GM21737 (cell line): ENCODE measurements around the gene OR4F15.
"Not testable (repeated sequence)": the region's sequence is repeated elsewhere in the genome, so short reads cannot be mapped to it uniquely, and the experiment has no call there.

ENCODE experiments used
- ATAC-seq: cut with Tn5 transposase; IDR thresholded peaks from one replicate; pipeline ENCODE4 v1.9.1; 2021; ENCODE audit warnings: mild to moderate bottlenecking, moderate library complexity; ENCODE audit not compliant: unreplicated experiment

Gene OR4F15, protein sequence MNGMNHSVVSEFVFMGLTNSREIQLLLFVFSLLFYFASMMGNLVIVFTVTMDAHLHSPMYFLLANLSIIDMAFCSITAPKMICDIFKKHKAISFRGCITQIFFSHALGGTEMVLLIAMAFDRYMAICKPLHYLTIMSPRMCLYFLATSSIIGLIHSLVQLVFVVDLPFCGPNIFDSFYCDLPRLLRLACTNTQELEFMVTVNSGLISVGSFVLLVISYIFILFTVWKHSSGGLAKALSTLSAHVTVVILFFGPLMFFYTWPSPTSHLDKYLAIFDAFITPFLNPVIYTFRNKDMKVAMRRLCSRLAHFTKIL

DNA sequence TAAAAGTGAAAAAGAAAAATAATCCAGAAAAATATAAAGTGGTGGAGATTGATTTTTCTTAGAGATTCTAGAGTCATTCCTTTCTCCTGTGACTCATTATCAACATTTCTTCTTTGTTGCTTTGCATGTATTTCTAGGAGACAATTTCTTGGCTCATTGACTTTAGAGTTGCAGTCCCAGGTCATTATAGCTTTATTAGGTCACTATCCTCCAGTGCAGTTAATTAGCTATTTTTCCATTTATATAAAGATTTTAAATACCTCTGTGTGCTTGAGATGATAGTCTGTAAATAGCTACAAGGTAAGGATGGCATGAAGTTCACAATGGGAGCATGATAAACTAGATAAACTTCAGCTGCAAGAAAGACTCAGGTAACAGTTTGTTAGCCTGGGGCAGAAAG lies at the start of gene OR4F15:
Gene OR4F15 (plus strand): TSS at position 301 of the 400 bp plus-strand sequence. CDS start 5,985 bp downstream, outside the sequence.
- ATAC-seq: no peak

DNA sequence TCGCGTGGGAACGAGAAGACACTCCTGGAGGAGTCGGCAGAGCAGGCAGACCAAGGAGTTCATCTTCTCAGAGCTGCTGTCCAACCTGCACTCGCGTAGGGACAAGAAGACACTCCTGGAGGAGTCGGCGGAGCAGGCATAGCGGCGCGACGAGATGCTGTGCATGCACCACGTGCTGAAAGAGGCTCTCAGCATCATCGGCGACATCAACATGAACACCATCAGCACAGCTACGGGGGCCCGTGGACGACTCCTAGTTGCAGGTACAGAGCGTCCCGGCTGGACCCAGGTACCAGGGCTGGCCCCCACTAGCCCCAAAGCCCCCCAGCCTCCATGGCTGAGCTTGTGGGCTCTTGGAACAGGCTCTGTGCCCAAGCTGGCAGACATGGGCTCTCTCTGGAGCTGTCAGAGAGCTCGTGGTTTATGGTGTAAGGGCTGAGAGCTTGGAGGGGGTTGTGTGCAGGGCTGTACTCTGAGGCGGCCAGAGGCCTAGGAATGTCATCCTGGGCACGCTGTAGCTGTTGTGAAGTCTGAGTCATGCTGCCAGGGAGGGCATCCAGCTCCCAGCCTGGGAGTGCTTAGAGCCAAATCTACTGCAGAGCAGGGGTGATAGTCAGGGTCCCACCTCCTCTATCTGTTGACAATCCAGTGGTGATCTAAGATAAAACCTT lies 47.2 kb upstream of the OR4F15 start:
- not testable (repeated sequence) for ATAC-seq

DNA sequence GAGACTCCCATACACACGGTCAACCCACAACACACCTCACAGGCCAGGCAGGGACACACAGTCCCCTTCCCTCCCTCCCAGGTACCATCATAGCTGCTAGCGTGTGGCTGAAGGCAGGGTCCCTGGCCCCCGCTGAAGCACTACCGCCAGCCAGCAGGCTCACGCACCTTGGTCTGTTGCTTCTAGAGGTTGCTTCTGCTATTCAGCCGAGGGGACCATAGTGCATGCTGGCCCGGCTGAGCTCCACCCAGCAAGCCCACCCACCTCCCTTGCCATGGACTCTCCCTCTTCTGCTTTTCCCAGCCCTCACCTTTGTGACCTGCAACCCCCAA lies 46.7 kb upstream of the OR4F15 start:
- not testable (repeated sequence) for ATAC-seq

DNA sequence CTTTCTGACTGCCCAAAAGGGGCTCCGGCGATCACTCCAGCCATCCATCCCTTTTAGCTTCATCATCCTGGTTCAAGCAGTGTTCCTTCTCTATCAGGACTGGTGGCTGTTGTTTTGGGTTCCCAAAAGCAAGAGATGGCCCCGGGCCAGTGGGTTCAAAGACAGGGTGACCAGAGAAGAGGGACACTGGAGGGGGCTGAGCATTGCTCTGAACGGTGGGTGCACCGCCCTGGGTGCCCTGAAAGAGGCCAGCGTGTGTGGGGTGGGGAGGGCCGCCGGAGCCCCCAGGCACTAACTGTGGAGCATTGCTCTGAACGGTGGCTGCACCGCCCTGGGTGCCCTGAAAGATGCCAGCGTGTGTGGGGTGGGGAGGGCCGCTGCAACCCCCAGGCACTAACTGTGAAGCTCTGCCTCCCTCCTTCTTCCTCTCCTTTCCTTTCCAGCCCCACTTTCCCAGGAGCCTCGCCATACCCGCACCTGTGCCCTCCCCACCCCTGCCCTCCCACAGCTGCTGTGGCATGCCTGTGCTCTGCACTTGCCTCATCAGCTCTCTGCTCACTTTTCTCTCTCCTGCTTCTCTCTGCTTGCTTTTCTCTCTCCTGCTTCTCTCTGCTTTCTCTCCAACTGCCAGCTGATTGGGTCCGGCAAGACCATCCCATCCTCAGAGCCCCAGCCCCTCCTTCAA lies 46.1 kb upstream of the OR4F15 start:
- no peak for ATAC-seq

DNA sequence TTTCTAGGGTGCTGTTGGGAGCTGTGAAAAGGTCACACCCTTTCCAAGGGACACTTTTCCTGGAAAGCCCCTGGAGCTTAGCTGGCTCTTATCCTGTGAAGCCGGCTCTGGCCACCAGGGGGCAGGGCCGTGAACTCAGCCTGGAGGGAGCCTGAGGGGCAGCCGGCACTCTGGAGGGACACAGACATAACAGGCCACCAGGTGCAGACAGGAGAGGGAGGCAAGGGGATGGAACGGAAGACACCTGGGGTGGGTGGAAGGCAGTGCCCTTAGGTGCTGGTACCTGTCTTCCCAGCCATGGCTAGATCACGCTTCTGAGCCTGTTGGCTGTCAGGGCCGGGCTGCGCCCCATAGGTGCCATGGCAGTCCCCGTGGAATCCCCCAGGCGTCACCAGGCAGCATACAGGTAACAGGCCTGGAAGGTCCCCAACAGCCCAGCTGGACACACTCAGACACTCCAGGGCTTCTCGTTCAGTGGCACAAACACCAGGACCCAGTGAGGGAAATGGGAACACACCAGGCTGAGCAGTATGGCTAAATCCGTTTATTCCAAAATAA lies 44.8 kb upstream of the OR4F15 start:
- not testable (repeated sequence) for ATAC-seq

DNA sequence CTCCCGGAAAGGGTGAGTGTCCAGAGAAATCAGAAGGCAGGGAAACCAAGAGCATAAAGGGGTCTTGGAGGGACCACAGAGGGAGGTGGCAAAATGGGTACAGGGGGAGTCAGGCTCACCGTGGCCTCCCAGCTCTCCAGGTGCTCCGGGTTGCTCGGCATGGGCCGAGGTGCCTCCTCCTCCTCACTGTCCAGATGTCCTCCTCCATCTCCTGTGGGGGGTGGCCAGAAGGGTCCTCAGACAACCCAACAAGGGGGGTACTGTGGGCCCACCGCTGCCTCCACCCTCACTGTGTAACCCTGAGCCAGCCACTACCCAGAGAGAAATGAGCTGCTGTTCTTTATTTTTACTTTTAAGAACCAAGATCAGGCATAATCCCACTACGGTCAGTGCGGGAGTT lies 39.1 kb upstream of the OR4F15 start:
- ATAC-seq: no peak

DNA sequence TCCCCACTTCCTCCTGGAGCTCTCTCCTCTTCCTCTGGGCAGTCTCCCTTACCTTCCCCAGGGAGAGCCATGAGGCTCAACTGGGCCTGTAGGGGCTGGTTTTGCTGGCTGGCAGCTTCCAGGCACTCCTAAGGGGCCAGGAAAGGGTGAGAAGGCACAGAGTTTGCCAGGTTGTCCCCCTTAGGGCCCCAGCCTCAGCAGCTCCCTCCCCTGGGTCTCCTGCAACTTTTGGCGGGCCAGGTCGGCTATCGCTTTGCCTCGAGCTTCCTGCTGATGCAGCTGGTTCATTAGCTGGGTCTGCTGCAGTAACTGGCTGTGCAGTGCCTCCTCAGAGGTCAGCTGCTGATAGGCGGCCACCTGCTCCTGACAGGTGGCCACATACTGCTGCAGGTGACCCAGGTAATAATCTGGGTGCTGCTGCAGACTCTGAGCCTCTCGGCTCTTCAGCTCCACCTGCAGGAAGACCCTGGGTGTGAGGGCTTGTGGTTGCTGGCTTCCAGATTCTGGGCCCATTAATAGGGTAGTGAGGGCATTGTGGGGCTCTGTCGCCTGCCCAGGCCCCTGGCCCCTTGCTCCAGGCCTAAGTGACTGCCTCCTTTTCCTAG lies 38.4 kb upstream of the OR4F15 start:
- ATAC-seq: no peak

DNA sequence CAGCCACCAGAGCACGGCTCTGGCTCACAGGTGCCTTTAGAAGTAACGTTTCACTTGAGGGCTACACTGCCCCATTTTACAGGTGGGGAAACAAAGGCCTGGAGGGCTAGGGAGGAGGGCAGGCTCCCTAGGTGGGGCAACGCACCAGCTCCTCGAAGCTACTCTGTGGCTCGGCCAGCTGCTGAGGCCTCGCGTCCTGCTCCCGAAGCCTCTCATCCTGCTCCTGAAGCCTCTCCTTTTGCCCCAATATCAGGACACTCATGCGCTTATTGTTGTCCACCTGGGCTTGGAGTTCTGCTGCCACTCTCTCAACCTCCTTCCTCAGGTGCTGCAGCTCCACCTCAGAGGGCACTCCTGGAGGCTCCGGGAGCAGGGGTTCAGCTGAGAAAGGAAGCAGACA lies 36.9 kb upstream of the OR4F15 start:
- ATAC-seq: no peak

DNA sequence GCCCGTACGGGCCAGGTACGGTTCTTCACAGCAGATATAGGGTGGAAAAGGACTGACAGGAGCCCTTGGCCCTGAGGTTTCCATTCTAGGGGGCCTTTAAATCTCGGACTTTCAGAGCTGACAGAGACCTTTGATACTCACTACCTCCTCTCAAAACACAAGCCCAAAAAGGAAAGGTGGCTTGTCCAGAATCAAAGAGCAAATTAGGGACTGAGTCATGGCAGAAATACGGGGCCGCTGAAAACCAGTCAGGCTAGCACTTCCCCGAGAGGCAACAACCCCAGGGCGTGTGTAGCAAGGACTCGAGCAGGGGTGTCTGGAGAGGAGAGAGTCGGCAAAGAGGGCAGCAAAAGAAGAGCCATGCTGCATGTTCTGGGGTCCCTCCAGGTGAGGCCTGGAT lies 33.4 kb upstream of the OR4F15 start:
- ATAC-seq: not testable (repeated sequence)

DNA sequence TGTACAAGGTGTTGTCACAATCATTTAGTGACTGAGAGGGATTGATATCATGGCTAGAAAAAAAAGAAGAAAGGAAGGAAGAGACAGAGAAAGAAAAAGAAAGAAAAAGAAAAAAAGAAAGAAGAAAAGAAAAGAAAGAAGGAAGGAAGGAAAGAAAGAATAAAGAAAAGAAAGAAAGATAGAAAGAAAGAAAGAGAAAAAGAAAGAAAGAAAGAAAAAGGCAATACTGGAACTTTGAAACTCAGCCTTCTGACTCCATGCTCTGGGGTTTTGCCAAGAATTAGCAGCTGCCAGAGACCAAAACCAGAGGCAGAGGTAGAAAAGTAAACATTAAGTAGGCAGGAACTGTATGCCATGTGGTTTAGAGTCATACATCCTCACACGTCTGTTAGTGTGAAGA lies 31.8 kb upstream of the OR4F15 start:
- not testable (repeated sequence) for ATAC-seq

DNA sequence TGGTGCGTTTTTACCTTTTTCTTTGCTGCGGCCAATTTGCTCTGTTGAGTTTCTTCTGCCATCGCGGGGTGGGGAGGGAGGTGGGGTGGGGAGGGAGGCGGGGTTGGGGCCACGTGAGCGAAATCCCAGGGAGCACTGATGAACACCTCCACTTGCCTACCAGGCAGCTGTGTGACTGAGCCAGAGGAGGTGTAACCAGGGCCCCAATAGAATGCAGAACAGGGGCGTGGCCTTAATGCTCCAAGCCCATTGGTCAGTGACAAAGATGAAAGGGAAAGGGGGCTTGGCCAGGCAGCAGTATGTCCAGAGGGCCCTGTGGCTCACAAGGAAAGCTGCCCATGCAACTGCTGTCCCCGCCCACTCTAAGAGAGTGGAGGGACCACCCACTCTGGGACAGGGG lies 30.1 kb upstream of the OR4F15 start:
- no peak for ATAC-seq

DNA sequence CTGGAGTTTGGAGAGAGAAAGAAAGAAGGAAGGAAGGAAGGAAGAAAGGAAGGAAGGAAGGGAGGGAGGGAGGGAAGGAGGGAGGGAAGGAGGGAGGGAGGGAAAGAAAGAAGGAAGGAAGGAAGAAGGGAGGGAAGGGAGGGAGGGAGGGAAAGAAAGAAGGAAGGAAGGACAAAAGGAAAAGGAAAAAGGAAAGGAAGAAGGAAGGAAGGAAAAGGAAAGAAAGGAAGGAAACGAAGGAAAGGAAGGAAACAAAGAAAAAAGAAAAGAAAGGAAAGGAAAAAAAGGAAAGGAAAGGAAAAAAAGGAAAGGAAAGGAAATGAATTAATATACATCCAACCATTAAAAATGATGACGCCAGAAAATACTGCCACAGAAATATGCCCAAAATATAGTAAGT lies 27.4 kb upstream of the OR4F15 start:
- no peak for ATAC-seq

DNA sequence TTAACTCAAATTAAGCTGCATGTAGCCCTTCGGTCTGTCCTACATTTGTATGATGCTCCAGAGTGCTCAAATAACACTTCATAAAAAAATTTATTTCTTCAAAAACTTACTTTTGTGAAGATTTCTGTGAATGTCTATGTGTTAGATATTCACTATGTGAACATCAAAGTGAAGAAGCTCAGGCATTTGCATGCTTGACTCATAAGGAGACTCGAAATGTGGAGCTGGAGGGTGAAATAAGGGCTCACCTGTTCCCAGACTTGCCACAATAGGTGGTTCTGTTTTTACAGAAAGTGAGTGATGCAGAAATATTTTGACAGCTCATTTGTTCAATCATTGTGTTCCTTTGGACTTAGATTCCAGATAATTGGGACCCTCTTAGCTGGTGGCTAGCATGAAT lies 25.6 kb upstream of the OR4F15 start:
- not testable (repeated sequence) for ATAC-seq

DNA sequence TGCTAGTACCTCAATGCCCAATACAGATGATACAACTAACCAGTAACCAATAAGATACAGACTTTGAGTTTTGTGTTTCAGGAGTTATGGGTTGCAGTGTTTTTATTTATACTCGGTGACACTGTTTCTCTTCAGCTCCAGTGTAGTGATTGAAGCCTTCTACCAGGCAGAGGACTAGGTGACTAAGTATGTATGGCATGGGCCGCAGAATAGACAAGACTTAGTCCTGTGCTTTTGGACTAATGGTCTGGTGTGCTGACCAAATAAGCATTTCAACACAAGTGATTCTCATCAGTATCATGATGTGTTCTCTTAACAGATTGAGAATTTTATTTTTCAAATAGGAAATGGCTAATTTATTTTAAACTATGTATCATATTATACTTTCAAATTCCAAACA lies 24.0 kb upstream of the OR4F15 start:
- ATAC-seq: not testable (repeated sequence)

DNA sequence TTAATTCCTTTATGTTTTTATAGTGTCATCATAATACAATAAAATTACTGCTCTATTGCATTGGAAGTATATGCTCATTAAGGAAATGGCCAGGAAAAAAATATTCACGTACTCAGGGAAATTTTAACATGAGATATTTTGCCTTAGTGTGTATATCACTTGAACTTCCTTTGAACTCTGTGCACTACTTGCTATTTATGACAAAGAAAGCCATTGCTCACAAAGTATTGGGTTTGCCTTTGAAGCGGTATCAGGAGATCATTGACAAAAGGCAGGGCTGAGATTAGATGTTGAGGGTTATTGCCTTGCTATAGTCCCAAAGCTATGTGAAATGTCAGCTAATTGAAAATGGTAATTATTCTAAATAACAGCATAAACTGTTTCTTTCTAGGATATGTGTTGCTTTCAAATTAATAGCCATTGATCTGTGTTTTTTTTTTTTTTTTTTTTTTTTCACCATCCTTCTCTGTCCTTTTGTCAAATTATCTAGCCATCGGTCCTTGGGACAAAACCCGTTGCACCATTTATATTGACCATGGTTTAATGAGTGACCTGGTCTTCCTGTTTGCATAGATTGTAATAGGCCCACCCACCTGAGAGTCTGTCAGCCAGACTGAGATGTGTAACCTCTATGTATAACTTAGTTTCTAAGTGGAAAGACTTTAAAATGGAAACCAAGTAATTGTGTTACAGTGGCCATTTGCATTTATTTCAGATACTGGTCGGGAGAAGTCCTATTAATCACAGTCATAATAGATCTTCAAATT lies 23.3 kb upstream of the OR4F15 start:
- not testable (repeated sequence) for ATAC-seq

DNA sequence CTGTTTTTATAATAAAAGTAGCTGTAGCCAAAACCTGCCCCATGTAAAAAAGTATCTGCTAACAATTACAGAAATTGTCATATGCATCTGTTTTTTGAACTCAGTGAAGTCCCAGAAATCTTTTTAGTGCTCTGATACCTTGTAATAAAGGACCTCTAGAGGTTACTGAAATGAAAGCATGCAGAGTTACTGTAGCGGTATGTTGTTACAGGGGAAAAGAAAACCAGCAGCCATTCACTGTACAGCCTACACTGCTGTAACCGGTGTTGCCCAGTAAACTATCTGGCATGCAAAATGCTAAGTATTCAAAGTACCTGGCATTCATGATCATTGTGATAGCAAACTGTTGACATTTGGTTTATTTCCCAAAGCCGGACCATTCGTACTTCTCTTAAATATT lies 21.3 kb upstream of the OR4F15 start:
- not testable (repeated sequence) for ATAC-seq

DNA sequence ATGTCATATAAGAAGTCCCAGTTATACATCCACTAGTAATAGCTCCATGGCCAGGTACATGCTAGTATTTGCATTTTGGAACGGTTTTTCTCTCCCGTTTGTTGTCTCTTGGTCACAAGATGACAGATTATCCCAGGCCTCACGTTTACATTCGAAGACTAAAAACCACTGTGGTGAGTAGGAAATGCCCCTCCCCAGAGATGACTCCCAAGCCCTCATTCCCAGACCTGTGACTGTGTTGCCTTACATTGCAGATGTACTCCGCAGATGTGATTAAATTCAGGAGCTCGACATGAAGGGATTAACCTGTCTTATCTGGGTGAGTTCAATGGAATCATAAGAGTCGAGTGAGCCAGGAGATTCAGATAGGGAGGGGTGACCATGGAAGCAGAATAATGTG lies 18.0 kb upstream of the OR4F15 start:
- ATAC-seq: not testable (repeated sequence)

DNA sequence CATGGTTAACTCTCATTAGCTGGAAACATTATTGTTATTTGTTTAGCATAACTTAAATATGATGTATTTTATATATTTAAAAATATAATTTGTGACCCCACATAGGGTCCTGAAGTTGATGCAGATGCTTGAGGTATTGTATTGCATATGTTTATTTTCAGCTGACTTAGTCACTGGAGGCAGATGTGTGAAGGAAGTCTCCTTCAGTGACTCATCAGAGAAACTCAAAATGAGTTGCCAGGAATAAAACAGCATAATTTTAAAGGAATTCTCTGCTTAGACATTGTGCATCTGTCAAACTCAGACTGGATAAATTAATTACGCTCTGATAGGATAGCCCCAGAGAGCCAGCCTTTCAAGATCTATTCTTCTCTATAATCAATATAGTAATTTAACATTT lies 16.5 kb upstream of the OR4F15 start:
- ATAC-seq: no peak

DNA sequence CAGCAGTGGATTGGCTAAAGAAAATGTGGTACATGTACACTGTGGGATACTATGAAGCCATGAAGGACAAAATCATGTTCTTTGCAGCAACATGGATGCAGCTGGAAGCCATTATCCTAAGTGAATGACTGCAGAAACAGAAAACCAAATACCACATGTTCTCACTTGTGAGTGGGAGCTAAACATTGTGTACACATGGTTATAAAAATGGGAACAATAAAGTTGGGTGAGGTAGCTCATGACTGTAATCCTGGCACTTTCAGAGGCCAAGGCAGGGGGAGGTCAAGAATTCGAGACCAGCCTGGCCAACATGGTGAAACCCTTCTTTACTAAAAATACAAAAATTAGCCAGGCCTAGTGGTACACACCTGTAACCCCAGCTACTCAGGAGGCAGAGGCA lies 12.3 kb upstream of the OR4F15 start:
- no peak for ATAC-seq

DNA sequence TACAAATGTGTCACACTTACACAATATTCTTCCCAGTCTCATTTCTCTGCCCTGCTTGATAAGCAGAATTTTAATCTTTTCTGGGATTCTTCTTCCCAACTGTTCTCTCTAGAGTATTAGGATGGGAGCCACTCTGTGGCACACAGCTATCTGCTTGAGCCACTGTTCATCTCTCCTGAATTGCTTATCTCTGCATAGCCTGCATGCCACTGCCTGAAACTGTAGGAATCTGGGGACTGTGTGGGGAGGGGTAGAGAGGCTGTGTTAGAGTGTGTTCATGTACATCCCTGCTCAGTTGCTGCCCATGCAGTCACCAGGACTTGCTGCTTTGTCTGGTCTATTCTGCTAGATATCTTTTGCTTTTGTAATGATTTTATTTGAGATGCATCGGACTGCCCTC lies 11.0 kb upstream of the OR4F15 start:
- no peak for ATAC-seq

DNA sequence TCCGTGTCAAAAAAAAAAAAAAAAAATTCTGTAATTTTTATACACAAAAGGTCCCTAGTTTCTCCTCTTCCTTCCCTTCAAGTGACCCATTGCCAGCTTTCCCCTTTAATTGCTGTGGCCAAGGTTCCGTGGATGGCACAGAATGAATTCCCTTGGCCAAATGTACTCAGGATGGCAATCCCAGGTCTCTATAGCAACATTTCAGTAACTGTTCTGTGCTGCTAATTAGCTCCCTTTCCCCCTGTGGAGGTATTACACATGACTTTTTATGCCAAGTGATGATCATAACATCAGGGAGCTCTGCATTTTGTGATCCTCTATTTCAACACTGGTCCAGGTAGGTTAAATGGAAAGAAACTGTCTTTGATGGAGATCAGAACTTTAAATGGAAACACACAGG lies 8.8 kb upstream of the OR4F15 start, which contains the start of gene OR4F6:
Gene OR4F6 (plus strand): TSS at position 301 of the 400 bp plus-strand sequence. CDS start 2,211 bp downstream, outside the sequence.
- ATAC-seq: no peak
